ENCODE data around the gene PLXNA4. TPM values are rescaled to one million over a fixed set of nuclear protein-coding genes. Genes with fewer than 3 reads are reported as not detected.

The PLXNA4 gene
- total RNA-seq, 1 donor from 2014 or later: 3.3 TPM

DNA sequence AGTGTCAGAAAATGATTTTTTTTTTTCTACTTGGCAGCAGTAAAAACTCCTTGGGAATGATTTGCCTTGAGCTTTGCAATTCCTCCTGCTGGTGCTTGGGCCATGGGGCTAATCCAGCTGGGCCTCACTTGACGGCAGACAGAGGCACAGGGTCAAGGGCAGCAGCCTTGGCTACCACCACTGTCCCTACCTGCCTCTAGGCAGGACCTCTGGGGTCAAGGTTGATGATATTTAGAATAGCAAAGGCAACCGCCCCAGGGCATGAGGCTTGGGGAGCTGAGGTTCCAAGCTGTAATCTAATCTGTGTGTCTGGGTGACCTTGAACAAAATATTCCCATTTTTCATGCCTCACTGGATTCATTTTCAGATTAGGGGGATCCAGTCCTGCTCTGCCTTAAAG lies 327.4 kb downstream of the PLXNA4 start:
- H3K4me1 Mint-ChIP-seq (ENCODE audit: low read depth, unreplicated experiment): peaks cover 20% of the 10 kb centered on the region

DNA sequence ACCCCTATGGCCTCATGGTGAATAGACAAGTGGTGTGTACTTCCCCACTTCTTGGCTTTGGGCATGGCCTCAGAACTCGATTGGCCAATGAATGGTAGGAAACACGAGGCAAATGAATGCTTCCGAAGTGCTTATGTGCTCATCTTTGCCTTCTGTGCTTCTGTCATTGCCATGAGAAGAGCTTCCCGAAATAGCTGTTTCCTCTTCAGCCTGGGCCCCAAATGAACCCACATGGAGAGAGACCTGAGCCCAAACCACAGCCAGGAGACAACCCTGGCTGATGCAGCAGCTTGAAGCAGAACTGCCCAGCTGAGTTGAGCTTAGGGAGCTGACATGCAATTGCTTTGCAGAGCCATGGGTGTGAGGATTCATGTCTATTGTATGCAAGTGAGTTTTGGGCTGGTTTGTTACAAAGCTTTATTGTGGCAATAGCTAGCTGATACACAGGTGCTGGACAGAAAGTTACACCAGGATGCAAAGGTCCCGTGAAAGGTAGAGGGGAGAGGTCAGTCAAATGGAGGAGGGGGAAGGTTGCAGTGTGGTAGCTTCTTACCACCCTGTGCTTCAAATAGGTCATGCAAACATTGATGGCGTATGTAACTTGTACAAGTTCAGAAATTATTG lies 328.2 kb downstream of the PLXNA4 start:
- H3K27me3 Mint-ChIP-seq (ENCODE audit: low read depth, unreplicated experiment): peaks cover 4% of the 10 kb centered on the region
- Histone ChIP-seq H3K27ac (ENCODE audit: low read depth, low read length) (no peak overlapping the region), H3K9me3 (ENCODE audit: insufficient read depth, low read depth, low read length) (peaks cover 5% of the 10 kb centered on the region), H2AFZ (ENCODE audit: low read depth, low read length) (no peak overlapping the region), H3K4me3 (ENCODE audit: insufficient read depth, low read depth, low read length) (no peak overlapping the region), H3K4me2 (ENCODE audit: low read length) (no peak overlapping the region), H3K4me1 (ENCODE audit: insufficient read depth, low read length) (no peaks in the 10 kb centered on the region), H3K36me3 (ENCODE audit: insufficient read depth, low read length) (no peaks in the 10 kb centered on the region), H3K79me2 (ENCODE audit: insufficient read depth, low read length) (no peaks in the 10 kb centered on the region), H3K9ac (ENCODE audit: low read length) (no peak overlapping the region), H3K27me3 (ENCODE audit: insufficient read depth, low read length) (no peaks in the 10 kb centered on the region), H4K20me1 (ENCODE audit: insufficient read depth, low read length) (no peaks in the 10 kb centered on the region)
- H3K27ac Mint-ChIP-seq (ENCODE audit: unreplicated experiment): no peak overlapping the region
- peaks cover 5% of the 10 kb centered on the region for H3K36me3 Mint-ChIP-seq (ENCODE audit: low read depth, unreplicated experiment)
- peaks cover 26% of the 10 kb centered on the region for H3K4me1 Mint-ChIP-seq (ENCODE audit: low read depth, unreplicated experiment)
- TF ChIP-seq, protein P1, sequence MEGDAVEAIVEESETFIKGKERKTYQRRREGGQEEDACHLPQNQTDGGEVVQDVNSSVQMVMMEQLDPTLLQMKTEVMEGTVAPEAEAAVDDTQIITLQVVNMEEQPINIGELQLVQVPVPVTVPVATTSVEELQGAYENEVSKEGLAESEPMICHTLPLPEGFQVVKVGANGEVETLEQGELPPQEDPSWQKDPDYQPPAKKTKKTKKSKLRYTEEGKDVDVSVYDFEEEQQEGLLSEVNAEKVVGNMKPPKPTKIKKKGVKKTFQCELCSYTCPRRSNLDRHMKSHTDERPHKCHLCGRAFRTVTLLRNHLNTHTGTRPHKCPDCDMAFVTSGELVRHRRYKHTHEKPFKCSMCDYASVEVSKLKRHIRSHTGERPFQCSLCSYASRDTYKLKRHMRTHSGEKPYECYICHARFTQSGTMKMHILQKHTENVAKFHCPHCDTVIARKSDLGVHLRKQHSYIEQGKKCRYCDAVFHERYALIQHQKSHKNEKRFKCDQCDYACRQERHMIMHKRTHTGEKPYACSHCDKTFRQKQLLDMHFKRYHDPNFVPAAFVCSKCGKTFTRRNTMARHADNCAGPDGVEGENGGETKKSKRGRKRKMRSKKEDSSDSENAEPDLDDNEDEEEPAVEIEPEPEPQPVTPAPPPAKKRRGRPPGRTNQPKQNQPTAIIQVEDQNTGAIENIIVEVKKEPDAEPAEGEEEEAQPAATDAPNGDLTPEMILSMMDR (IDR thresholded peaks at IDR 0.05; ENCODE audit: insufficient read depth, low read depth, low read length): no peak
- TF ChIP-seq EZH2 (IDR thresholded peaks at IDR 0.05; ENCODE audit: insufficient read depth, low read length): no peak
- peaks cover 8% of the 10 kb centered on the region for H3K9me3 Mint-ChIP-seq (ENCODE audit: unreplicated experiment)
- DNase-seq (ENCODE audit: low read depth): no peak
- no peak overlapping the region for H3K4me3 Mint-ChIP-seq (ENCODE audit: unreplicated experiment)
- FAIRE-seq: no peak

More for the DNA sequence above, 327.4 kb downstream of the PLXNA4 start:
- Mint-ChIP-seq H3K27me3 (ENCODE audit: low read depth, unreplicated experiment) (peaks cover 8% of the 10 kb centered on the region), H3K4me3 (ENCODE audit: unreplicated experiment) (no peak overlapping the region), H3K27ac (ENCODE audit: unreplicated experiment) (no peak overlapping the region), H3K9me3 (ENCODE audit: unreplicated experiment) (peaks cover 8% of the 10 kb centered on the region), H3K36me3 (ENCODE audit: low read depth, unreplicated experiment) (peaks cover 5% of the 10 kb centered on the region)
- no peak for FAIRE-seq
- no peaks in the 10 kb centered on the region for H3K4me1 ChIP-seq (ENCODE audit: insufficient read depth, low read length)
- H3K27me3 ChIP-seq (ENCODE audit: insufficient read depth, low read length): no peaks in the 10 kb centered on the region
- no peak overlapping the region for H3K4me3 ChIP-seq (ENCODE audit: insufficient read depth, low read depth, low read length)
- H3K4me2 ChIP-seq (ENCODE audit: low read length): no peak overlapping the region
- no peak for TF ChIP-seq EZH2 (IDR thresholded peaks at IDR 0.05; ENCODE audit: insufficient read depth, low read length)
- TF ChIP-seq, protein P1 (IDR thresholded peaks at IDR 0.05; ENCODE audit: insufficient read depth, low read depth, low read length): no peak
- no peaks in the 10 kb centered on the region for H3K36me3 ChIP-seq (ENCODE audit: insufficient read depth, low read length)
- H3K27ac ChIP-seq (ENCODE audit: low read depth, low read length): no peak overlapping the region
- H4K20me1 ChIP-seq (ENCODE audit: insufficient read depth, low read length): no peaks in the 10 kb centered on the region
- H3K9ac ChIP-seq (ENCODE audit: low read length): no peak overlapping the region
- H3K9me3 ChIP-seq (ENCODE audit: insufficient read depth, low read depth, low read length): peaks cover 5% of the 10 kb centered on the region
- DNase-seq (ENCODE audit: low read depth): no peak
- no peak overlapping the region for H2AFZ ChIP-seq (ENCODE audit: low read depth, low read length)
- no peaks in the 10 kb centered on the region for H3K79me2 ChIP-seq (ENCODE audit: insufficient read depth, low read length)

DNA sequence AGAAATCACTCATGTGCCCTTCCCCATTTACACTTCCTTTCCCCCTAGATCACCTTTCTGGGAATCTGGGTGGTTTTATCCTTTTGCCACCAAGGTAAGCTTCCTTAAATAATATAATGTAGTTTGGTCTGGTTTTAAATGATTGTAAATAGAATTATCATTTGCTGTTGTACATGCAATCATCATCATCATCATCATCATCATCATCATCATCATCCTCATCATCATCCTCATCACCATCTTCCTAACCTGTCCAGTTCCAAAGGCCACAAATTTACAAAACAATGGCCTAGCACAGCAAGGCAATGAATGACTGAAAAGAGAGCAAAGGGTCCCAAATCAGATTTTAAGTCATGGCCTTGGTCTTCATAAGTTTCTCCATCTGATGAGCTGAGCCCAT lies 329.7 kb downstream of the PLXNA4 start:
- H3K79me2 ChIP-seq (ENCODE audit: insufficient read depth, low read length): no peaks in the 10 kb centered on the region
- H3K36me3 ChIP-seq (ENCODE audit: insufficient read depth, low read length): no peaks in the 10 kb centered on the region
- H3K27me3 ChIP-seq (ENCODE audit: insufficient read depth, low read length): no peaks in the 10 kb centered on the region
- H4K20me1 ChIP-seq (ENCODE audit: insufficient read depth, low read length): no peaks in the 10 kb centered on the region
- H3K27ac ChIP-seq (ENCODE audit: low read depth, low read length): no peak overlapping the region
- no peak overlapping the region for H3K9ac ChIP-seq (ENCODE audit: low read length)
- DNase-seq (ENCODE audit: low read depth) (no peak), FAIRE-seq (no peak)
- H3K36me3 Mint-ChIP-seq (ENCODE audit: low read depth, unreplicated experiment): peaks cover 5% of the 10 kb centered on the region
- no peaks in the 10 kb centered on the region for H3K4me1 ChIP-seq (ENCODE audit: insufficient read depth, low read length)
- no peak overlapping the region for H3K4me3 Mint-ChIP-seq (ENCODE audit: unreplicated experiment)
- H3K4me3 ChIP-seq (ENCODE audit: insufficient read depth, low read depth, low read length): no peak overlapping the region
- no peak for TF ChIP-seq EZH2 (IDR thresholded peaks at IDR 0.05; ENCODE audit: insufficient read depth, low read length)
- TF ChIP-seq, protein P1 (IDR thresholded peaks at IDR 0.05; ENCODE audit: insufficient read depth, low read depth, low read length): no peak
- H3K9me3 Mint-ChIP-seq (ENCODE audit: unreplicated experiment): peaks cover 8% of the 10 kb centered on the region
- peaks cover 4% of the 10 kb centered on the region for H3K27me3 Mint-ChIP-seq (ENCODE audit: low read depth, unreplicated experiment)
- H2AFZ ChIP-seq (ENCODE audit: low read depth, low read length): no peak overlapping the region
- peaks cover 24% of the 10 kb centered on the region for H3K4me1 Mint-ChIP-seq (ENCODE audit: low read depth, unreplicated experiment)
- H3K9me3 ChIP-seq (ENCODE audit: insufficient read depth, low read depth, low read length): peaks cover 5% of the 10 kb centered on the region
- no peak overlapping the region for H3K4me2 ChIP-seq (ENCODE audit: low read length)
- no peak overlapping the region for H3K27ac Mint-ChIP-seq (ENCODE audit: unreplicated experiment)

Data from astrocyte (in vitro differentiated cells and primary cell).